Prostate gland (tissue), 2 donors: ENCODE results near the gene SCYL2. TPM values are rescaled to one million over a fixed set of nuclear protein-coding genes. Genes with fewer than 3 reads are reported as not detected.

Source experiments
- DNase-seq: peaks from one replicate; pipeline ENCODE4 v3.0.0-alpha.2; 2019; ENCODE audit warnings: low spot score
- H3K27ac ChIP-seq, 2 donors: fragments of 200-600 bp; sonication (generic); 2 replicates each; pipeline ENCODE4 v1.5.1; 2017 to 2019
- H3K27me3 ChIP-seq: fragments of 200-600 bp; sonication (generic); replicated peaks from 2 replicates; pipeline ENCODE4 v1.5.1; 2019; ENCODE audit not compliant: insufficient read depth
- H3K36me3 ChIP-seq, 2 donors: fragments of 200-600 bp; sonication (generic); 1 replicate in 1 of 2; 2 replicates in 1 of 2; pipeline versions ENCODE4 v1.5.1 to v1.8.1; 2017 to 2019
- H3K4me1 ChIP-seq: fragments of 200-600 bp; sonication (generic); replicated peaks from 2 replicates; pipeline ENCODE4 v1.5.1; 2019
- H3K4me3 ChIP-seq, 2 donors: fragments of 200-600 bp; sonication (generic); 2 replicates each; pipeline ENCODE4 v1.5.1; 2017 to 2019
- H3K9me3 ChIP-seq: fragments of 200-600 bp; sonication (generic); 2 replicates; pipeline ENCODE4 v1.5.1; 2017
- POLR2A ChIP-seq: fragments of 450-650 bp; IDR thresholded peaks from one replicate; pipeline ENCODE4 v1.6.1; 2016; ENCODE audit warnings: antibody characterized with exemption, mild to moderate bottlenecking
- POLR2AphosphoS5 ChIP-seq: sonication (generic); formaldehyde crosslinking; IDR thresholded peaks from one replicate; pipeline ENCODE4 v1.6.1; 2017; ENCODE audit warnings: antibody characterized with exemption
- WGBS: methylation state at CpG from one replicate; pipeline ENCODE4 v1.1.5; 2018; 5-methylcytosine and 5-hydroxymethylcytosine counted together
- intact Hi-C: fragments of 100-400 bp; cut with DNase I; formaldehyde crosslinking; loops from one replicate; pipeline ENCODE4 v1.14.2; 2022
- total RNA-seq, 2 donors: library from RNA; depleted of rRNA; stranded (reverse); fragments of >200 nt; gene quantifications; one replicate each; pipeline ENCODE4 v1.1.0, GENCODE V29; 2016
- TF ChIP-seq, protein P1 (sequence below), 4 experiments: fragments of 200-600 bp in 2 of 4; fragments of 450-650 bp in 2 of 4; sonication (generic) in 2 of 4; IDR thresholded peaks; 1 replicate in 3 of 4; 2 replicates in 1 of 4; pipeline ENCODE4 v1.5.1; 2016 to 2019; ENCODE audit warnings: antibody characterized with exemption in 4 of 4, mild to moderate bottlenecking in 2 of 4, moderate library complexity in 2 of 4

The SCYL2 gene
- total RNA-seq, 2 donors from 2014 or later = 54.4 to 63.7 TPM

DNA sequence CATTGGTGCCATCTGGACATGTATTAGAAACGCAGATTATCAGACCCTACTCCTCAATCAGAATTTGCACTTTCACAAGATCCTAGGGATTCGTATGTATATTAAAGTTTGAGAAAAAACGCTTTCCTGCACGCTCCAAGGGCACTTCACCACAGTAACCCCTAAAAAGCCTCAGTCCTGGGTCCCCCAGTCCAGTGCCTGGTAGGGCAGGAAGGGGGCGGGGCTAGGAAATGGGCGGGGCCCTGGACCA is 467 bp upstream of the SCYL2 start:
- intact Hi-C loops = no loop called here
- peak overlapping the region; percentile 97 for H3K27ac ChIP-seq
- 2% methylated on average over 6 of the region's 6 CpGs for WGBS
- peak; percentile 93 for DNase-seq
- H3K4me3 ChIP-seq = peak overlapping the region; percentile 87 to 92
- no peaks in the 10 kb centered on the region for H3K4me1 ChIP-seq
- no peak for TF ChIP-seq POLR2A
- no peak for TF ChIP-seq POLR2AphosphoS5
- TF ChIP-seq, protein P1, sequence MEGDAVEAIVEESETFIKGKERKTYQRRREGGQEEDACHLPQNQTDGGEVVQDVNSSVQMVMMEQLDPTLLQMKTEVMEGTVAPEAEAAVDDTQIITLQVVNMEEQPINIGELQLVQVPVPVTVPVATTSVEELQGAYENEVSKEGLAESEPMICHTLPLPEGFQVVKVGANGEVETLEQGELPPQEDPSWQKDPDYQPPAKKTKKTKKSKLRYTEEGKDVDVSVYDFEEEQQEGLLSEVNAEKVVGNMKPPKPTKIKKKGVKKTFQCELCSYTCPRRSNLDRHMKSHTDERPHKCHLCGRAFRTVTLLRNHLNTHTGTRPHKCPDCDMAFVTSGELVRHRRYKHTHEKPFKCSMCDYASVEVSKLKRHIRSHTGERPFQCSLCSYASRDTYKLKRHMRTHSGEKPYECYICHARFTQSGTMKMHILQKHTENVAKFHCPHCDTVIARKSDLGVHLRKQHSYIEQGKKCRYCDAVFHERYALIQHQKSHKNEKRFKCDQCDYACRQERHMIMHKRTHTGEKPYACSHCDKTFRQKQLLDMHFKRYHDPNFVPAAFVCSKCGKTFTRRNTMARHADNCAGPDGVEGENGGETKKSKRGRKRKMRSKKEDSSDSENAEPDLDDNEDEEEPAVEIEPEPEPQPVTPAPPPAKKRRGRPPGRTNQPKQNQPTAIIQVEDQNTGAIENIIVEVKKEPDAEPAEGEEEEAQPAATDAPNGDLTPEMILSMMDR (IDR thresholded peaks at IDR 0.05) = no peak
- H3K9me3 ChIP-seq = no peaks in the 10 kb centered on the region
- no peaks in the 10 kb centered on the region for H3K27me3 ChIP-seq
- no peaks in the 10 kb centered on the region for H3K36me3 ChIP-seq

DNA sequence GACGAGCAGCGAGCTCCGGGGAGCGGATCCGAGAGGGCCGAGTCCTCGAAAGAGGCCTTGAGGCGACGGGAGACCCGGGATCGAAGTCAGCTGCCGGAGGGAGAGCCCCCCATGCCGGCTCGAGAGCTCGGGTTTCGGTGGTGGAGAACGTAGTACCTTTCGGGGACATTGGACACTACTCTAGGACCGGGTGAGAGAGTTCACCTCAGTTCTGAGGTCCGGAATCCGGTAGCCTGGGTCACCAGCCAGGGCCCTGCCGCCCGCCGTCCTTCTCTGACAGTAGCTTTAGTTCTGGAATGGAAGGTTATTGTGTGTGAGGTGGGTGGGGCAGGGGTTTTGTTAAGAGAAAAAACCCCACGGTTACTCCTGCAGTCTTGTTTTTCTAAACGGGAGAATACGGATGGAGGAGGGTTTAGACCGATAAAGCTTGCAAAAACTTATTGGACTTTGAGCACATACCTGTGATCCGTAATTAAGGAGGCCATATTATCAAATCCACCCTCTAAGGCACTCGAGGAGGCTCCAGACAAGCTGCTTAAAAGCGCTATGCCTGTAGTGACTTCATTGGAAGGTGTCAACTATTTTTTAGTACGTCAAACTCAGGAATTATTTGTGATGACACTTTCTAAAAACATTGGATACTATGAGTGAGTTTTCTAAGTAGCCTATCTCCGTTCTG is 765 bp downstream of the SCYL2 start:
- Histone ChIP-seq H3K9me3 (no peaks in the 10 kb centered on the region), H3K4me3 (peak overlapping the region; percentile 87 to 92), H3K36me3 (no peaks in the 10 kb centered on the region), H3K4me1 (no peaks in the 10 kb centered on the region), H3K27ac (peak overlapping the region; percentile 97), H3K27me3 (no peaks in the 10 kb centered on the region)
- peak; percentile 17 for DNase-seq
- under 1% methylated on average over 33 of the region's 33 CpGs for WGBS
- TF ChIP-seq POLR2A = no peak
- TF ChIP-seq POLR2AphosphoS5 = no peak
- TF ChIP-seq, protein P1 (IDR thresholded peaks at IDR 0.05) = no peak
- intact Hi-C loops = no loop called here

DNA sequence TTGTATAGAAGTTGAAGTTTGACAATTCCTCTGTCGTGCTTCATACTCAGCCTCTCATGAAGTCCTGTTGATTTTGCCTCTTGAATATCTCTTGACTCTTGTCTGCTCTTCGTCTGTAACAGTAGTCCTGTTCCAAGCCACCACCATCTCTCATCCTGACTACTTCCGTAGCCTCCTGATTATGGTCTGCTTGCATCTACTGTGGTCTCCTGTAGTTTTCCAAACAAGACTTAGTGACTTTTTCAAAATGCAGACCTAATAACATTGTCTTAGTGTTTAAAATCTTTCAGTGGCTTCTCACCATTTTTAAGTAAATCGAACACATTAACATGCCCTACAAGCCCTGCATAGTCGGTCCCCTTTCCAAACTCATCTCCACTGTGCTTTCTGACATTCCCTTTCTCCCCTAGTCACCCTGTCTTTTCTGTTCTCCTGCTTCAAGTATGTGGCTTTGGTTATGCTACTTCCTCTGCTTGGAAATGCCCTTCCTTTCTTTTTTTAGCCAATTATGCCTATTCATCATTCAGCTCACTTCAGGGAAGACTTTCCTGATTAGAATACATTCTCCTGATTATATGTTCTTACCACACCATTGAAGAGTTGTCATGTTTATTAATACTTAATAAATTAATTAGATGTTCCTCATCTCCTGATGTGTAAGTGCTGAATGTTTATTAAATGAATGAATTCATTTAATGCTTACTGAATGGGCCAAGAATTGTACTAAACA is 2.0 kb downstream of the SCYL2 start:
- no peaks in the 10 kb centered on the region for H3K27me3 ChIP-seq
- TF ChIP-seq, protein P1 (IDR thresholded peaks at IDR 0.05) = no peak
- no peak for TF ChIP-seq POLR2AphosphoS5
- TF ChIP-seq POLR2A = no peak
- peak overlapping the region; percentile 87 to 92 for H3K4me3 ChIP-seq
- WGBS = 63% methylated on average over 5 of the region's 5 CpGs
- no peak for DNase-seq
- intact Hi-C loops = no loop called here
- no peaks in the 10 kb centered on the region for H3K36me3 ChIP-seq
- no peaks in the 10 kb centered on the region for H3K9me3 ChIP-seq
- no peaks in the 10 kb centered on the region for H3K4me1 ChIP-seq
- H3K27ac ChIP-seq = no peak overlapping the region

DNA sequence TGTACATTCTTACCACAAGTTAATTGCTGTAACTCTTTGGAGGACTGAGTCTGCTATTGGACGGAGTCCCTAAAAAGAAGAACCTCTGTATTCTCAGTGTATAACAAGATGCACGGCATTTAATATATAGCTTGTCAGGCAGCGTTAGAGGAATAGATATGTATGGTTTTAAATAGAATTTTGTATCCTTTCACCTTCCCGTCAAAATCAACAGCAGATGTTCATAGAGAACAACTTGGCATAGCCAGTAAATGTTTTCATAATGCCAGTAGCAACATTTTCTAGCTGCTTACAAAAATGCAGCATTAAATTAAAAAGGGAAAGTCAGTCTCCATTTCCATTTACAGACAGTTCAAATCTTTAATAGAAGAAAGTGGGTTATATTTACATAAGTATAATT is 6.8 kb downstream of the SCYL2 start:
- H3K27me3 ChIP-seq = no peaks in the 10 kb centered on the region
- H3K4me1 ChIP-seq = no peaks in the 10 kb centered on the region
- 90% methylated on average over 4 of the region's 4 CpGs for WGBS
- H3K27ac ChIP-seq = no peak overlapping the region
- H3K9me3 ChIP-seq = no peaks in the 10 kb centered on the region
- no peaks in the 10 kb centered on the region for H3K36me3 ChIP-seq
- TF ChIP-seq POLR2AphosphoS5 = no peak
- TF ChIP-seq POLR2A = no peak
- TF ChIP-seq, protein P1 (IDR thresholded peaks at IDR 0.05) = no peak
- no peak overlapping the region for H3K4me3 ChIP-seq
- DNase-seq = no peak
- intact Hi-C loops = no loop called here

DNA sequence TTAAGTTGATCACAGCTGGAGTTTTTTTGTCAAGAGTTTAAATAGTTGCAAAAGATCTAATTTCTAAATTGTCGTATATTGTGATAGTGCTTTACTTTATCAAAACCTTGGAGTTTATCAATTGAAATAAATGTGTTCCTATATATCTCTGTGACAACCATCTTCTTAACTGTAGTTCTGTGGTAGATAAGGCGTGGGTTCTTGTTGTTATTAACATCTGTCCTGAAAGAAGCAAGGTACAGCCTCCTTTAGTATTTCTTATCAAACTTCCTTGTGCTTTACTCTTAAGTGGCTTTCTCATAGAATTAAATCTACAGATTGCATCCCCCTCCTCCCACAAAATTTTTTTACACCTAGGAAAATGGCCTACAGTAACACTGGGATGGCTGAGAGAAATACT is 7.3 kb downstream of the SCYL2 start:
- Histone ChIP-seq H3K36me3 (no peaks in the 10 kb centered on the region), H3K9me3 (no peaks in the 10 kb centered on the region), H3K27me3 (no peaks in the 10 kb centered on the region), H3K27ac (no peak overlapping the region), H3K4me3 (no peak overlapping the region), H3K4me1 (no peaks in the 10 kb centered on the region)
- intact Hi-C loops = no loop called here
- DNase-seq = no peak
- 90% methylated on average over 2 of the region's 2 CpGs for WGBS
- TF ChIP-seq POLR2A = no peak
- TF ChIP-seq, protein P1 (IDR thresholded peaks at IDR 0.05) = no peak
- no peak for TF ChIP-seq POLR2AphosphoS5
